HepG2 (cell line): Measurements from ENCODE around the gene TXNRD2. TPM values are rescaled to one million over a fixed set of nuclear protein-coding genes. Genes with fewer than 3 reads are reported as not detected.

Experiments
- ATAC-seq: fragments of 200-7000 bp; cut with Tn5 transposase; 3 replicates; pipeline ENCODE4 v1.9.1; 2020; ENCODE audit warnings: mild to moderate bottlenecking, moderate library complexity
- BruUV-seq: library from RNA; stranded (reverse); fragments of 400-500 nt; replicated peaks from 2 replicates; lab custom pipeline; 2021; lab: Mats Ljungman, UMichigan
- CTCF ChIA-PET: fragments of 300-600 bp; formaldehyde crosslinking; extraction: SDS; loops from one replicate; lab custom pipeline; 2021; ENCODE audit warnings: low total read pairs, inconsistent platforms, low intra/inter-chr PET ratio; lab: Yijun Ruan, JAX
- POLR2A ChIA-PET: fragments of 350-600 bp; sonication (Branson Sonifier 250); formaldehyde crosslinking; loops from one replicate; lab custom pipeline; 2020; ENCODE audit warnings: antibody characterized with exemption, inconsistent platforms; lab: Yijun Ruan, JAX
- DNase-seq: peaks from one replicate; pipeline ENCODE4 v3.0.0-alpha.2; 2015; ENCODE audit warnings: low spot score
- FAIRE-seq: peaks from 3 replicates; lab custom pipeline; 2011; peaks lifted over from hg19 to GRCh38; lab: Jason Lieb, UNC
- H2AFZ ChIP-seq: one replicate; pipeline ENCODE4 v1.6.1; 2011; ENCODE audit warnings: low read length, inconsistent platforms
- H3K27ac ChIP-seq: fragments of 300-600 bp; 3 replicates; pipeline ENCODE4 v1.8.0; 2011; ENCODE audit warnings: mixed run types, mild to moderate bottlenecking, mixed read lengths, low read length, inconsistent platforms; ENCODE audit not compliant: insufficient read depth; ENCODE audit errors: extremely low read length
- H3K27me3 ChIP-seq, 2 experiments: fragments of 200-600 bp in 1 of 2; 2 replicates in 1 of 2; 3 replicates in 1 of 2; pipeline versions ENCODE4 v1.6.0 to v1.8.0; 2011; ENCODE audit warnings: low read length in 2 of 2, mild to moderate bottlenecking in 2 of 2, moderate library complexity in 2 of 2, inconsistent platforms in 1 of 2; ENCODE audit not compliant: insufficient read depth in 2 of 2, control insufficient read depth in 1 of 2
- H3K36me3 ChIP-seq, 2 experiments: fragments of 200-600 bp in 1 of 2; replicated peaks in 1 of 2; 2 replicates in 1 of 2; 3 replicates in 1 of 2; pipeline versions ENCODE4 v1.5.1 to v1.8.0; 2011; ENCODE audit warnings: low read length in 2 of 2, inconsistent platforms in 1 of 2; ENCODE audit not compliant: insufficient read depth in 2 of 2, control insufficient read depth in 1 of 2
- H3K4me1 ChIP-seq: 2 replicates; pipeline ENCODE4 v1.5.1; 2012; ENCODE audit warnings: low read length, inconsistent platforms; ENCODE audit not compliant: insufficient read depth
- H3K4me2 ChIP-seq: 2 replicates; pipeline ENCODE4 v1.6.0; 2011; ENCODE audit warnings: low read depth, low read length, inconsistent platforms
- H3K4me3 ChIP-seq, 3 experiments: fragments of 200-600 bp in 1 of 3; sonication (generic), shearing (Covaris generic) in 1 of 3; replicated peaks in 1 of 3; 2 replicates each; pipeline ENCODE4 v1.5.1; 2011 to 2016; ENCODE audit warnings: low read length in 3 of 3, inconsistent platforms in 2 of 3, low read depth in 2 of 3, mild to moderate bottlenecking in 2 of 3, control low read depth in 1 of 3, mixed read lengths in 1 of 3; ENCODE audit not compliant: insufficient read depth in 1 of 3
- H3K79me2 ChIP-seq: one replicate; pipeline ENCODE4 v1.6.1; 2011; ENCODE audit warnings: low read length, inconsistent platforms; ENCODE audit not compliant: insufficient read depth
- H3K9ac ChIP-seq: 2 replicates; pipeline ENCODE4 v1.6.0; 2011; ENCODE audit warnings: mild to moderate bottlenecking, low read depth, low read length, inconsistent platforms; ENCODE audit not compliant: insufficient read depth
- H3K9me3 ChIP-seq: 2 replicates; pipeline ENCODE4 v1.5.1; 2012; ENCODE audit warnings: mild to moderate bottlenecking, low read length
- H4K20me1 ChIP-seq: 2 replicates; pipeline ENCODE4 v1.6.0; 2011; ENCODE audit warnings: inconsistent platforms, mild to moderate bottlenecking, low read length, moderate library complexity; ENCODE audit not compliant: insufficient read depth
- CEBPG ChIP-seq: IDR thresholded peaks from 2 replicates; pipeline ENCODE4 v1.6.1; 2016
- FOSL2 ChIP-seq: sonication (generic); formaldehyde crosslinking; IDR thresholded peaks from 2 replicates; pipeline ENCODE4 v1.4.0; 2020; ENCODE audit warnings: missing genetic modification reagents
- JUN ChIP-seq: sonication (generic); formaldehyde crosslinking; IDR thresholded peaks from 2 replicates; pipeline ENCODE4 v1.4.0; 2020; ENCODE audit warnings: mild to moderate bottlenecking, missing genetic modification reagents
- JUNB ChIP-seq: sonication (generic); formaldehyde crosslinking; IDR thresholded peaks from 2 replicates; pipeline ENCODE4 v1.8.0; 2022; ENCODE audit warnings: missing genetic modification reagents, mild to moderate bottlenecking, borderline replicate concordance
- KDM5B ChIP-seq: sonication (generic); formaldehyde crosslinking; IDR thresholded peaks from 2 replicates; pipeline ENCODE4 v1.4.0; 2020; ENCODE audit warnings: missing genetic modification reagents, mild to moderate bottlenecking, borderline replicate concordance
- MLXIP ChIP-seq: sonication (generic); formaldehyde crosslinking; IDR thresholded peaks from 2 replicates; pipeline ENCODE4 v1.9.0; 2021; ENCODE audit warnings: missing genetic modification reagents, borderline replicate concordance
- MNT ChIP-seq: fragments of 450-650 bp; IDR thresholded peaks from 2 replicates; pipeline ENCODE4 v1.6.1; 2016
- PHF20 ChIP-seq: sonication (generic); formaldehyde crosslinking; IDR thresholded peaks from 2 replicates; pipeline ENCODE4 v1.5.0; 2020; ENCODE audit warnings: mild to moderate bottlenecking, missing genetic modification reagents
- POGZ ChIP-seq: sonication (generic); formaldehyde crosslinking; IDR thresholded peaks from 2 replicates; pipeline ENCODE4 v1.4.0; 2020; ENCODE audit warnings: mild to moderate bottlenecking, missing genetic modification reagents
- PRMT3 ChIP-seq: sonication (generic); formaldehyde crosslinking; IDR thresholded peaks from 2 replicates; pipeline ENCODE4 v1.8.1; 2022; ENCODE audit warnings: low read depth, mild to moderate bottlenecking, moderate library complexity, missing genetic modification reagents, borderline replicate concordance
- YY1 ChIP-seq: IDR thresholded peaks from 2 replicates; pipeline ENCODE4 v1.6.1; 2011; ENCODE audit warnings: low read length, low read depth, moderate library complexity, mild to moderate bottlenecking; ENCODE audit not compliant: insufficient read depth, insufficient replicate concordance
- ZNF160 ChIP-seq: sonication (generic); formaldehyde crosslinking; IDR thresholded peaks from 2 replicates; pipeline ENCODE4 v1.8.0; 2022; ENCODE audit warnings: mild to moderate bottlenecking, inconsistent platforms, missing genetic modification reagents
- ZNF549 ChIP-seq: sonication (generic); formaldehyde crosslinking; IDR thresholded peaks from 2 replicates; pipeline ENCODE4 v1.5.0; 2020; ENCODE audit warnings: missing genetic modification reagents
- ZNF609 ChIP-seq: sonication (generic); formaldehyde crosslinking; IDR thresholded peaks from 2 replicates; pipeline ENCODE4 v1.4.0; 2020; ENCODE audit warnings: mild to moderate bottlenecking, missing genetic modification reagents, borderline replicate concordance
- WGBS: methylation state at CpG from one replicate; pipeline ENCODE4 v1.1.6; 2017; ENCODE audit warnings: low lambda C conversion rate; 5-methylcytosine and 5-hydroxymethylcytosine counted together
- in situ Hi-C: cut with HindIII; loops from 2 replicates; pipeline ENCODE4 v1.10.0; 2017; ENCODE audit warnings: low pct_unique_long_range_greater_than_20kb; ENCODE audit not compliant: extremely low pct_ligation_motif_present
- intact Hi-C: fragments of 100-400 bp; cut with micrococcal nuclease; formaldehyde crosslinking; loops from one replicate; pipeline ENCODE4 v1.10.0; 2022; ENCODE audit not compliant: unreplicated experiment
- polyA plus RNA-seq, 8 experiments: library from polyadenylated mRNA; depleted of rRNA in 3 of 8; stranded (reverse) in 7 of 8; unstranded in 1 of 8; fragments of >200 nt; fragmentation: Illumina TruSeq in 4 of 8; extraction: Trizol in 4 of 8; gene quantifications; 2 replicates each; pipeline versions ENCODE4 v1.2.1 to v1.2.3, GENCODE V29; 2011 to 2016; ENCODE audit warnings: low read depth in 4 of 8, missing spikeins in 1 of 8, mixed read lengths in 1 of 8; ENCODE audit not compliant: insufficient read depth in 1 of 8
- total RNA-seq, 5 experiments: library from RNA; depleted of rRNA; stranded (reverse); fragments of >200 nt; fragmentation: Illumina TruSeq; extraction: Trizol; gene quantifications; 2 replicates each; pipeline ENCODE4 v1.2.3, GENCODE V29; 2016; ENCODE audit warnings: low read depth in 1 of 5
- TF ChIP-seq, protein P1 (sequence below): sonication (generic); formaldehyde crosslinking; IDR thresholded peaks from 2 replicates; pipeline ENCODE4 v1.4.0; 2020; ENCODE audit warnings: missing genetic modification reagents

TXNRD2 gene
- total and polyA plus RNA-seq, 2 of the 13 experiments (the other 11 are each of a cell fraction or from before 2014, with no cell fraction given) = 17.5 to 18.6 TPM

DNA sequence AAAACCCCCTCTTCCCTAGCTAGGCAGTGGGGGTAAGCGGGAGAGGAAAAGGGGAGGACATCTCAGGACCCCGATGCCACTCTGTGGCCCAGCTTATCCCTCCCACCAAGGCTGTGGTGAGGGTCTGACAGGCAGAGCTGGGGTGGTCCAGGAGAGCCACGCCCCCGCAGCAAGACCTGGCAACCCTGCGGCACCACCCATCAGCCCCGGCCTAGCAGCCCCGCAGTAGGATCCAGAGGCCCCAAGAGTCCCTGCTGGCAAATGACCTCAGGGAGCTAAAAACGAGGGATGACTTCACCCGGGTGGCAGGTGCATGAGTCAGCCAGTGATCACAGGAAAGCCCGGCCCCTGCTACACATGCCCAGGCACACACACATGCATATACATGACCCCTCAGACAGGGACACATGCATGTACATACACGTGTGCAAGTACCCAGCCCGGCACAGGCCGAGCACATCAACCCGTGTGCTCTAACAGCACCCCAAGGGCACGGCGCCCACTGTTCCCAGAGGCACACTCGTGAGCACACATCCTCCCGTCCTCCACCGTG, 42.7 kb upstream of the TXNRD2 start:
- peaks cover 9% of the 10 kb centered on the region; the same call in 1 of the 2 replicates for H4K20me1 ChIP-seq
- H3K4me1 ChIP-seq = peaks cover 18% of the 10 kb centered on the region
- no peak overlapping the region for H3K4me3 ChIP-seq
- no peaks in the 10 kb centered on the region for H3K79me2 ChIP-seq
- H3K4me2 ChIP-seq = no peak overlapping the region
- no peaks in the 10 kb centered on the region for H3K9me3 ChIP-seq
- no peak for FAIRE-seq
- in situ Hi-C loops = no loop called here
- ATAC-seq = no peak
- intact Hi-C loops = no loop called here
- ChIA-PET POLR2A (no interaction called here), CTCF (no interaction called here)
- no peaks in the 10 kb centered on the region for H3K27me3 ChIP-seq
- no peak overlapping the region for H3K27ac ChIP-seq
- BruUV-seq = no TSS peak
- no peak overlapping the region for H2AFZ ChIP-seq
- no peak overlapping the region for H3K9ac ChIP-seq
- H3K36me3 ChIP-seq = peaks cover under 1 to 9% of the 10 kb centered on the region in 2 experiments; a peak in 2 of 5 replicates
- 76% methylated on average over 8 of the region's 19 CpGs for WGBS
- DNase-seq = no peak
- TF ChIP-seq ZNF549 (CRISPR knock-in tag) (no peak), ZNF160 (CRISPR knock-in tag) (no peak), FOSL2 (CRISPR knock-in tag) (peak; percentile 72), JUNB (CRISPR knock-in tag) (no peak), CEBPG (CRISPR knock-in tag) (no peak), KDM5B (CRISPR knock-in tag) (no peak), MLXIP (no peak), YY1 (no peak), JUN (CRISPR knock-in tag) (peak; percentile 17; the same call in 1 of the 2 replicates), MNT (0 out of 2 replicates have a peak, but pooled peaks have one; percentile 10), ZNF609 (no peak), POGZ (CRISPR knock-in tag) (no peak), PRMT3 (no peak), PHF20 (CRISPR knock-in tag) (no peak)
- TF ChIP-seq, protein P1, sequence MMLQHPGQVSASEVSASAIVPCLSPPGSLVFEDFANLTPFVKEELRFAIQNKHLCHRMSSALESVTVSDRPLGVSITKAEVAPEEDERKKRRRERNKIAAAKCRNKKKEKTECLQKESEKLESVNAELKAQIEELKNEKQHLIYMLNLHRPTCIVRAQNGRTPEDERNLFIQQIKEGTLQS (CRISPR knock-in tag) = peak; percentile 46; the same call in 1 of the 2 replicates
